A673 (cell line): Measurements from ENCODE around the gene MRPL1.

Experiments used
- CTCF ChIP-seq: fragments of 300-800, 200-600 bp; sonication (generic); conservative IDR thresholded peaks from 2 replicates; pipeline ENCODE4 v1.5.1; 2017; ENCODE audit warnings: low read depth, mild to moderate bottlenecking, antibody characterized with exemption, low read length, moderate library complexity, mixed read lengths
- EZH2 ChIP-seq: fragments of 200-600 bp; sonication (generic); IDR thresholded peaks from 2 replicates; pipeline ENCODE4 v1.6.1; 2017; ENCODE audit warnings: borderline replicate concordance, low read depth, mild to moderate bottlenecking, mixed read lengths, antibody characterized with exemption, low read length; ENCODE audit not compliant: poor library complexity, severe bottlenecking

- TF ChIP-seq CTCF (no peak), EZH2 (no peak)
Measured at GRCh38 chr4:77834403-77834802, 28.2 kb upstream of the MRPL1 start.
